GM21367 (cell line): ENCODE measurements around the gene OR4D10.
"Not testable (repeated sequence)": the region's sequence is repeated elsewhere in the genome, so short reads cannot be mapped to it uniquely, and the experiment has no call there.

Source experiments
- ATAC-seq: cut with Tn5 transposase; IDR thresholded peaks from one replicate; pipeline ENCODE4 v1.9.1; 2021; ENCODE audit not compliant: unreplicated experiment

The OR4D10 gene

DNA sequence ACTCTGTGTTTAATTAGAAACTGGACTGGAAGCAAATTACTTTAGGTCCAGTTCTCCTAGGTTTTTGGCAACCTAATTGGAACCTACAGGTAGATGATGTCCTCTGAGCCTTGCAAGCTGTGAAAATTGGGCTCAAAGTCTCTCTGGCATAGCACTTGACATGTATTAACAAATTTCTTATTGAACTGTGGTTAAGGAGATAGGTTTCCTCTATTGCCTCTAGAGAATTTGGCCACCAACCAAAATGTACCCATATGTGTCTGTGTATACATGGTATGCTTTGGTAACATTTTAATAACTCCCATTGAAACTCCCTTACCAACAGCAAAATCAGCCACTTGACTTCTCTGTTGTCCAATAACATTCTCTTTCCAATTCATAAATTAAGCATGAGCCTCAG lies at the start of gene OR4D10:
TSS of gene OR4D10 (plus strand) at position 301 of the 400 bp plus-strand sequence. CDS start 4,115 bp downstream, outside the sequence.
- ATAC-seq: no peak

DNA sequence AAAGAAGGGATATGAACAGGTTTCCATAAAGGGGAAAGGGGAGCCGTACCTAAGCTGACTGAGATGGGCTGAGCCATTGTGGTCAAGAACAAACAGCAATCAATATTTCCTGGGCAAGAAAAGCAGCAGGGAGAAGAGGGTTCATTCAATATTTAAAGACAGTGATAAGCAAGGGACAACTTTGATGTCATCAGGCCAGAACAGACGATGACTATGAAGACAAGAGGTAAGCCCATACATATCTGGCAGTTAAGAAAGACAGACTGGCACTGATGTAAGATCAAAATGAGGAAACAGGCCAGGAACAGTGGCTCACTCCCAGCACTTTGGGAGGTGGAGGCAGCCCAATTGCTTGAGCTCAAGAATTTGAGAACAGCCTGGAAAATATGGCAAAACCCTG lies 49.3 kb upstream of the OR4D10 start:
- no peak for ATAC-seq

- ATAC-seq: no peak
Observed at GRCh38 chr11:59425131-59425530, 48.0 kb upstream of the OR4D10 start.

- ATAC-seq: no peak
Observed at GRCh38 chr11:59426361-59427067, 46.6 kb upstream of the OR4D10 start, which contains the start of gene OR5A2. Gene OR5A2, minus strand, starts transcription at chr11:59426413. Its CDS starts 3,460 bp downstream, at chr11:59422953.

DNA sequence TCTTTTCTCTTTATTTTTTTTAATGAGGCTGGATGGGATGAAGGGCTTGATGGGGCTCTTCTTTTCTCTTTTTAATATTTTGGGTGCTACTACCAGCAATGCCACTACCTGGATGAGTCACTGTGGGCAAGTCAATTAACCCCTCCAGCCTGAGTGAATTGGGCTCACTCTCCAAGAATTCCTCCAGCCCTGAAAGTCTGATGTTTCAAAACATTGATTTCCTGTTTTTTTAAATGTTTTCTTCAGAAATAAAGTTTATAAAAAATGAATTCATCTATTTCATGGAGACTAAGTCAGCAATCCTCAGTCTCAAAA lies 46.1 kb upstream of the OR4D10 start:
- ATAC-seq: no peak

DNA sequence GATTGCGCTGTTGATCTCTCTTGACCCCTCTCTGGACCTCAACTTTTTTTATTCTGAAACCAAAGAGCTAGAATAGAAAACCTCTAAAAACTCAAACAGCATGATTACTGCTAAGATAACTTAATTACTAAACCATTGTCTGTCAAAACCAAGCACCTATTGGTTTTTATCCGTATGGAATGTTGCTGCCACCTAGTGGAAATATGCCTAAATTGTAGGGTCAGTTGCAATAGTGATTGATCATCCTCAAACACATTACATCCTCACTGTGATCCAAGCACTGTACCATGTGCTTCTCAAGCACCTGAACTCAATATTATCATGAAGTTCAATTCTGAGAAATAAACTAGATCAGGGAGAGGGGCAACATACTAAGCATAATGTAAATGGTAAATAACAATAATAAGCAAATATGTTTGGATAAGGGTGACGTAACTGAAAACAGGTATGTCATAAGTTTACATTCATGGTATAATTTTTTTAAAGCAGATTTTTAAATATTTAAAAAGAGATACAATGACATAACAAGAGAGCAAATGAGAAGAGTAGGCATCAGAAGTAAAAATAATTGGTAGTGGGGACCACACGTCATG lies 43.1 kb upstream of the OR4D10 start:
- peak; percentile 88 for ATAC-seq

- no peak for ATAC-seq
Observed at GRCh38 chr11:59436169-59436568, 36.9 kb upstream of the OR4D10 start, which contains the start of gene OR5A1. Gene OR5A1, plus strand, starts transcription at chr11:59436469. Its CDS starts 6,700 bp downstream, at chr11:59443169.

GRCh38 chr11:59437770-59438169 lies 35.3 kb upstream of the OR4D10 start:
- ATAC-seq: no peak

GRCh38 chr11:59445624-59446023 lies 27.5 kb upstream of the OR4D10 start:
- ATAC-seq: not testable (repeated sequence)

GRCh38 chr11:59448484-59448883 lies 24.6 kb upstream of the OR4D10 start:
- ATAC-seq: no peak

- ATAC-seq: no peak
Observed at GRCh38 chr11:59456661-59457060, 16.5 kb upstream of the OR4D10 start, which contains the start of gene OR4D6. Gene OR4D6, plus strand, starts transcription at chr11:59456961. Its CDS starts 0 bp downstream, at chr11:59456961.

DNA sequence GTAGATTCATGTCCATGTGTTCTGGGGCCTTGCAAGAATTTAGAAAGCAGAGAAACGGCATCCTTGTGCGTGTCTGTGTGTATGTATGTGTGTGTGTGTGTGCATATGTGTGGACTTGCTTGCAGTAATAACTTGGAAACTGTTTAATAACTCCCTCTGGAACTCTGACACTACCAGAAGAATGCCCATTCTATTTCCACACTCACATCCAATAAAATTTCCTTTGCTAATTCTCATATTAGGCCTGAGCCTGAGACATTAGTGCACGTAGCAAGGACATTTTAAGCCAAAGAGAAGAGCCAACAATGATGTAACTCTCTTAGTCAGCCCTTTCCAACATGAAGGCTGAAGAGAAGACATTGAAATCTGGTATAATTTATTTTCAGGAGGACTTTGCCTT lies 13.2 kb upstream of the OR4D10 start:
- ATAC-seq: no peak

DNA sequence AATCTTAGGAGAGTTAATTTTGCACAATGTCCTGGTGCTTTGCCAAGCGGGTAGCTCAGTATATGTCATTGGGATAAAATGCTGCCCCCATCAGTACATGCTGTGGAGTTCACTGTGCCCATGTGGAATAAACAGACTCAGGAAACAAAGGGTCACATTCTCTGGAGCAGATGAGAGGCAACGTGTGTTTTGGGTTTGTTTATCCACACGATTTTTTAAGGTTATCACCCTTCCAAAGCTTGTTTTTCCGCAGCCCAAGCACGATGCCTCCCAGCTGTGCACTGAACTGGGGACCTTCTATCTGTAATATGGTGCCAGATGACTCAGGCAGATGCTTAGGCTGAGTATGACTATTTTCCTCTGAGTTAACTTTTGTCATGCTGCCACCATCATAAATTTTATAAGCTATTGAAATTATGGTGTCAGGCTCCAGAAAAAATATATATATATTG lies 9.9 kb upstream of the OR4D10 start:
- no peak for ATAC-seq

- no peak for ATAC-seq
Observed at GRCh38 chr11:59475176-59475575, 2.1 kb downstream of the OR4D10 start.

GRCh38 chr11:59479906-59480305 lies 6.8 kb downstream of the OR4D10 start:
- ATAC-seq: no peak

- ATAC-seq: no peak
Observed at GRCh38 chr11:59480359-59480758, 7.2 kb downstream of the OR4D10 start.

DNA sequence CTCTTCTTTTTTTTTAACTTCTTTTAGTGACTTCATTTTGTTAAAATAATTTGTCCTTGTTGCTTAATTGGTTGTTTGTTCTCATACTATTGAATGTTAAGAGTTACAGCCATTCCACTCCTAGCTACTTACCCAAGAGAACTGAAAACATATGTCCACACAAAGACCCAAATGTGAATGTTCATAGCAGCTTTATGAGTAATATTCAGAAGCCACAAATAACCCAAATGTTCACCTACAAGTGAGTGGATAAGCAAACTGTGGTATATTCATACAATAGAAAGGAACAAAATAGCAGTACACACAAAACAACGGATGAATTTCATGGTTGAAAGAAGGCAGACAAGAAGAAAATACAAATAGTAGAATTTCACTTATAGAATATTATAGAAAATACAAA lies 28.8 kb downstream of the OR4D10 start:
- no peak for ATAC-seq

DNA sequence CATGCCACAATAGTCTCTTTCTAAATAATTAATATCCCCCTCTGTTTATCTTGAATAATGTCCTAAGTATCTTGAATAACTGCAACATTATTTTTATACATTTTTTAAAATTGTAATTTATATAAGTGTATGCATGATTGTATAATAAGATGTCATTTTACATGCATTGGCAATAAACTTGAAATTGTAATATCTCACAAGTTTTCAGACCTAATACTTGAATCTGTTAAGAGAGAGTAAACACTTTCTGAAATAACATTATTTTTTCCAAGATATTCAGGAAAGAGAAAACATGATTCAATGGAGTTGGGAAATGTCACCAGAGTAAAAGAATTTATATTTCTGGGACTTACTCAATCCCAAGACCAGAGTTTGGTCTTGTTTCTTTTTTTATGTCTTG lies 30.2 kb downstream of the OR4D10 start, which contains the start of gene OR4D11:
TSS of gene OR4D11 (plus strand) at position 301 of the 400 bp plus-strand sequence. CDS start at position 301, 0 bp downstream.
- no peak for ATAC-seq

DNA sequence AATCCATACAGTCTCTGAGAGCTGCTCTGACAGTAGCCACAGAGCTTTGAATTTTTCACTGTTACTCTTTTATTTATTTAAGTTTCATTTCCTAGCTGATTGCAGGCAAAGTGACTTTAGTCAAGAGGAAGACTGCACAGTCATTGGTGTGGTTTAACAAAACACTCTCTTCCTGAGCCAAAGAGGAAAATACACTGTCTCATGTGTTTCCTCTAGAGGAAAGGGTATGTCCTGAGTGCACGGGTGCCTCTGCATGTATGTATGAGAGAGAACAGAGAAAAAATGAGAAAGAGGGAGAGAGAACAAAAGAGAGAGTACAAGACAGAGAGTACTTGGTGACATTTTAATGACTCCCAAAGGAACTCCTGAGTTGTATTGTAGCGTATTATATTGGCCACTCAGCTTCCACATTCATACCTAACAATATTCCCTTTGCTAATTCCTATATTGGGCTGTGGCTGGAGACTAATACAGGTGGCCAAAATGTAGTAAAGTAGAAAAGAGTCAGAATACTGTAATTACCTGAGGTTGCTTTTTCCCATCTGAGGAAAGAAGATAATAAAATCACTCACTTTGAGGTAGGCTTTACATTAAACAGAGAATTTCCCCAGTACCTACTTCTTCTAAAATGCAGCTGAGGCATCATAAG lies 38.0 kb downstream of the OR4D10 start, which contains the start of gene OR4D9:
TSS of gene OR4D9 (plus strand) at position 599 of the 649 bp plus-strand sequence. CDS start 3,374 bp downstream, outside the sequence.
- ATAC-seq: no peak

DNA sequence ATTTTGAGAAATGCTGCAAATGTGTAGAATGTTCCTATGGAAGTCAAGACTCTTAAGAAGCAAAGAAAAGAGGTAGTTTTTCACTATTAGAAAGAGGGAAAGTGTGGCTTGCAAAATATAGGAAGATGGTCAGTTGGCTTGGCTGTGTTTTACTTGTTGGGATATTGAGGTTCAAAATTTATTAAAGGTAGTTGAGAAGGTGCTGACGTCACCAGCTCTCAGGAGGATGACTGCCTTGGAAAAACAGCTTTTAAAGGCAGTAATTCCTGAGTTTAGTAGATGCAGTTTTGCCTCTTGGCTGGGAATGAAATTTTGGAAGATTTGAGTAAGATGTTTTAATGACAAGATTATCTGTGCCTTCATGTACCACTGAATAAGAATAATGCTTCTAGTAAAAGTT lies 38.6 kb downstream of the OR4D10 start:
- no peak for ATAC-seq

DNA sequence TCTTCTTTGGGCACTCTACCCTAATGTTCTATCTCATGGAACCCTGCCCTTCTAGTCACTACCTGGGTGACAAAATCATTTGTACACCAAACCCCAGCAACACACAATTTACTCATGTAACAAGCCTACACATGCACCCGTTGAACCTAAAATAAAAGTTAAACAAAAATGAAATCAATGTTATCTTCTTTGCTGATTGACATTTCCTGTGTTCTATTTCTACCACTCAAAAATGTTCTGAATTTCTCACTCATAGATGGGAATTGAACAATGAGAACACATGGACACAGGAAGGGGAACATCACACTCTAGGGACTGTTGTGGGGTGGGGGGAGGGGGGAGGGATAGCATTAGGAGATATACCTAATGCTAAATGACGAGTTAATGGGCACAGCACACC lies 47.0 kb downstream of the OR4D10 start:
- not testable (repeated sequence) for ATAC-seq

GRCh38 chr11:59520741-59521140 lies 47.6 kb downstream of the OR4D10 start:
- no peak for ATAC-seq
